HG02884 (cell line): ENCODE measurements around the gene ARHGAP25.
A peak's percentile ranks its signal among the peaks of the same experiment; 100 is the strongest.

Source experiments
- ATAC-seq: cut with Tn5 transposase; IDR thresholded peaks from one replicate; pipeline ENCODE4 v1.9.1; 2021; ENCODE audit warnings: mild to moderate bottlenecking, moderate library complexity; ENCODE audit not compliant: unreplicated experiment

ARHGAP25 gene

GRCh38 chr2:68741238-68741637 lies 6.6 kb downstream of the ARHGAP25 start:
- no peak for ATAC-seq

GRCh38 chr2:68741805-68742306 lies 7.2 kb downstream of the ARHGAP25 start:
- no peak for ATAC-seq

- ATAC-seq, result no peak
Observed at GRCh38 chr2:68742626-68743415, 8.2 kb downstream of the ARHGAP25 start.

- no peak for ATAC-seq
Observed at GRCh38 chr2:68743531-68743930, 8.9 kb downstream of the ARHGAP25 start.

- ATAC-seq, result no peak
Observed at GRCh38 chr2:68744366-68744912, 9.8 kb downstream of the ARHGAP25 start.

- no peak for ATAC-seq
Observed at GRCh38 chr2:68745006-68745405, 10.4 kb downstream of the ARHGAP25 start.

GRCh38 chr2:68746408-68746807 lies 11.8 kb downstream of the ARHGAP25 start:
- no peak for ATAC-seq

GRCh38 chr2:68747413-68747812 lies 12.8 kb downstream of the ARHGAP25 start:
- no peak for ATAC-seq

GRCh38 chr2:68747900-68748299 lies 13.3 kb downstream of the ARHGAP25 start:
- no peak for ATAC-seq

GRCh38 chr2:68748568-68748967 lies 14.0 kb downstream of the ARHGAP25 start:
- ATAC-seq, result no peak

- ATAC-seq, result no peak
Observed at GRCh38 chr2:68749345-68749744, 14.7 kb downstream of the ARHGAP25 start.

GRCh38 chr2:68750592-68751396 lies 16.2 kb downstream of the ARHGAP25 start:
- no peak for ATAC-seq

- ATAC-seq, result no peak
Observed at GRCh38 chr2:68751397-68752339, 17.1 kb downstream of the ARHGAP25 start.

- no peak for ATAC-seq
Observed at GRCh38 chr2:68753318-68753717, 18.7 kb downstream of the ARHGAP25 start.

- ATAC-seq, result no peak
Observed at GRCh38 chr2:68755071-68755470, 20.5 kb downstream of the ARHGAP25 start.

- no peak for ATAC-seq
Observed at GRCh38 chr2:68756178-68756577, 21.6 kb downstream of the ARHGAP25 start.

GRCh38 chr2:68757081-68757480 lies 22.5 kb downstream of the ARHGAP25 start:
- ATAC-seq, result no peak

- ATAC-seq, result no peak
Observed at GRCh38 chr2:68762100-68762499, 27.5 kb downstream of the ARHGAP25 start.

GRCh38 chr2:68762665-68763064 lies 28.1 kb downstream of the ARHGAP25 start:
- peak; percentile 46 for ATAC-seq

- no peak for ATAC-seq
Observed at GRCh38 chr2:68764041-68764805, 29.6 kb downstream of the ARHGAP25 start.
